GM23248 (cell line): ENCODE measurements around the gene FGD5. TPM values are rescaled to one million over a fixed set of nuclear protein-coding genes. Genes with fewer than 3 reads are reported as not detected.

ENCODE experiments used
- DNase-seq: peaks from one replicate; pipeline ENCODE4 v3.0.0-alpha.2; 2015
- H2AFZ ChIP-seq: fragments of 200-600 bp; sonication (generic); 2 replicates; pipeline ENCODE4 v1.6.1; 2016; ENCODE audit warnings: antibody characterized with exemption
- H3F3A ChIP-seq: fragments of 200-600 bp; sonication (generic); 2 replicates; pipeline ENCODE4 v1.6.1; 2016; ENCODE audit warnings: mild to moderate bottlenecking, antibody characterized with exemption, mixed run types; ENCODE audit not compliant: insufficient read depth
- H3K27ac ChIP-seq: fragments of 200-600 bp; sonication (generic); 2 replicates; pipeline ENCODE4 v1.5.1; 2016; ENCODE audit warnings: mild to moderate bottlenecking
- H3K27me3 ChIP-seq: fragments of 200-600 bp; sonication (generic); replicated peaks from 2 replicates; pipeline ENCODE4 v1.6.1; 2016; ENCODE audit warnings: mild to moderate bottlenecking; ENCODE audit not compliant: insufficient read depth
- H3K36me3 ChIP-seq: fragments of 200-600 bp; sonication (generic); 2 replicates; pipeline ENCODE4 v1.6.1; 2016; ENCODE audit warnings: low read depth, mild to moderate bottlenecking
- H3K4me1 ChIP-seq: fragments of 200-600 bp; sonication (generic); 2 replicates; pipeline ENCODE4 v1.6.1; 2016; ENCODE audit warnings: mild to moderate bottlenecking; ENCODE audit not compliant: insufficient read depth
- H3K4me2 ChIP-seq: fragments of 200-600 bp; sonication (generic); one replicate; pipeline ENCODE4 v1.6.1; 2016; ENCODE audit warnings: mild to moderate bottlenecking; ENCODE audit not compliant: unreplicated experiment
- H3K4me3 ChIP-seq: fragments of 200-600 bp; sonication (generic); 2 replicates; pipeline ENCODE4 v1.5.1; 2016; ENCODE audit warnings: mild to moderate bottlenecking
- H3K79me2 ChIP-seq: fragments of 200-600 bp; sonication (generic); 2 replicates; pipeline ENCODE4 v1.6.1; 2016; ENCODE audit warnings: mild to moderate bottlenecking; ENCODE audit not compliant: insufficient read depth
- H3K9ac ChIP-seq: fragments of 200-600 bp; sonication (generic); 2 replicates; pipeline ENCODE4 v1.6.1; 2016; ENCODE audit warnings: mild to moderate bottlenecking
- H3K9me2 ChIP-seq: fragments of 200-600 bp; sonication (generic); 2 replicates; pipeline ENCODE4 v1.6.1; 2016; ENCODE audit warnings: mixed run types, mild to moderate bottlenecking, moderate library complexity; ENCODE audit not compliant: insufficient read depth
- H3K9me3 ChIP-seq: fragments of 200-600 bp; sonication (generic); one replicate; pipeline ENCODE4 v1.6.1; 2017; ENCODE audit warnings: low read depth
- H4K20me1 ChIP-seq: fragments of 200-600 bp; sonication (generic); 2 replicates; pipeline ENCODE4 v1.6.0; 2016; ENCODE audit not compliant: insufficient read depth
- EZH2 ChIP-seq: fragments of 200-600 bp; sonication (generic); IDR thresholded peaks from 2 replicates; pipeline ENCODE4 v1.6.1; 2018; ENCODE audit warnings: antibody characterized with exemption, mild to moderate bottlenecking; ENCODE audit not compliant: insufficient read depth, poor library complexity, severe bottlenecking
- EZH2phosphoT487 ChIP-seq: fragments of 200-600 bp; sonication (generic); IDR thresholded peaks from 2 replicates; pipeline ENCODE4 v1.6.1; 2018; ENCODE audit warnings: antibody characterized with exemption, moderate library complexity, mild to moderate bottlenecking, low read depth; ENCODE audit not compliant: insufficient read depth
- WGBS, 2 experiments: methylation state at CpG; one replicate each; pipeline ENCODE4 v1.1.6; 2015 to 2017; ENCODE audit warnings: low lambda C conversion rate in 2 of 2, low coverage in 1 of 2; ENCODE audit errors: missing lambda C conversion rate in 2 of 2; 5-methylcytosine and 5-hydroxymethylcytosine counted together
- in situ Hi-C: fragments of 300-500 bp; cut with MboI; formaldehyde crosslinking; loops from 2 replicates; pipeline ENCODE4 v1.15.0; 2020
- polyA plus RNA-seq: library from polyadenylated mRNA; unstranded; fragments of >200 nt; fragmentation: Nextera tagmentation; extraction: Ambion mirVana; gene quantifications from 2 replicates; pipeline ENCODE4 v1.2.1, GENCODE V29; 2016
- total RNA-seq: library from RNA; depleted of rRNA; stranded (reverse); fragments of >200 nt; shearing (Covaris generic); gene quantifications from 2 replicates; pipeline ENCODE4 v1.2.3, GENCODE V29; 2014

FGD5 gene
- total and polyA plus RNA-seq, 2 experiments from 2014 or later = not detected

- H3K4me1 ChIP-seq = no peaks in the 10 kb centered on the region
- H3K27me3 ChIP-seq = 0 out of 2 replicates have a peak, but pooled peaks cover 10% of the 10 kb centered on the region
- H2AFZ ChIP-seq = no peak overlapping the region
- no peaks in the 10 kb centered on the region for H3K9me2 ChIP-seq
- H3K9me3 ChIP-seq = no peaks in the 10 kb centered on the region
- H3K4me3 ChIP-seq = no peak overlapping the region
- no peaks in the 10 kb centered on the region for H3F3A ChIP-seq
- H3K36me3 ChIP-seq = no peaks in the 10 kb centered on the region
- H3K79me2 ChIP-seq = no peaks in the 10 kb centered on the region
- no peak overlapping the region for H3K9ac ChIP-seq
- H3K27ac ChIP-seq = no peak overlapping the region
- DNase-seq = no peak
- H3K4me2 ChIP-seq = no peak overlapping the region
- in situ Hi-C loops = no loop called here
- H4K20me1 ChIP-seq = no peaks in the 10 kb centered on the region
- TF ChIP-seq EZH2phosphoT487 (no peak), EZH2 (no peak)
- 74 to 81% methylated on average over 5 of the region's 5 CpGs for WGBS, 2 experiments
These were observed 64.5 kb downstream of the FGD5 start for GRCh38 chr3:14883226-14883625.

GRCh38 chr3:14884665-14885064 lies 65.9 kb downstream of the FGD5 start:
- Histone ChIP-seq H3K4me3 (no peak overlapping the region), H3F3A (no peaks in the 10 kb centered on the region), H4K20me1 (no peaks in the 10 kb centered on the region), H3K4me2 (no peak overlapping the region), H3K27me3 (0 out of 2 replicates have a peak, but pooled peaks cover 10% of the 10 kb centered on the region), H3K9me2 (no peaks in the 10 kb centered on the region), H3K4me1 (no peaks in the 10 kb centered on the region), H3K79me2 (no peaks in the 10 kb centered on the region), H2AFZ (no peak overlapping the region), H3K9me3 (no peaks in the 10 kb centered on the region), H3K36me3 (no peaks in the 10 kb centered on the region), H3K27ac (no peak overlapping the region), H3K9ac (no peak overlapping the region)
- WGBS, 2 experiments = 80 to 83% methylated on average over 11 of the region's 11 CpGs
- in situ Hi-C loops = no loop called here
- TF ChIP-seq EZH2phosphoT487 (no peak), EZH2 (no peak)
- no peak for DNase-seq

- Histone ChIP-seq H3K27ac (no peak overlapping the region), H3K4me2 (no peak overlapping the region), H3K79me2 (no peaks in the 10 kb centered on the region), H3K9me3 (no peaks in the 10 kb centered on the region), H3K9me2 (no peaks in the 10 kb centered on the region), H4K20me1 (no peaks in the 10 kb centered on the region), H3K27me3 (peaks cover 10% of the 10 kb centered on the region; the same call in 1 of the 2 replicates), H3K4me3 (no peak overlapping the region), H3K36me3 (no peaks in the 10 kb centered on the region), H2AFZ (no peak overlapping the region), H3K9ac (no peak overlapping the region), H3F3A (no peaks in the 10 kb centered on the region), H3K4me1 (no peaks in the 10 kb centered on the region)
- TF ChIP-seq EZH2 = no peak
- TF ChIP-seq EZH2phosphoT487 = no peak
- WGBS, 2 experiments = 75 to 78% methylated on average over 13 of the region's 13 CpGs
- in situ Hi-C loops = no loop called here
- DNase-seq = no peak
These were observed 66.5 kb downstream of the FGD5 start for GRCh38 chr3:14885307-14885706.

- Histone ChIP-seq H2AFZ (no peak overlapping the region), H3K4me3 (no peak overlapping the region), H3K9me3 (no peaks in the 10 kb centered on the region), H3K36me3 (no peaks in the 10 kb centered on the region), H3F3A (no peaks in the 10 kb centered on the region), H3K4me1 (no peaks in the 10 kb centered on the region), H3K4me2 (no peak overlapping the region), H3K9me2 (no peaks in the 10 kb centered on the region), H3K9ac (no peak overlapping the region), H3K79me2 (no peaks in the 10 kb centered on the region), H3K27me3 (peaks cover 10% of the 10 kb centered on the region; the same call in 1 of the 2 replicates), H3K27ac (no peak overlapping the region), H4K20me1 (no peaks in the 10 kb centered on the region)
- TF ChIP-seq EZH2phosphoT487 (no peak), EZH2 (no peak)
- in situ Hi-C loops = no loop called here
- DNase-seq = no peak
- 82 to 83% methylated on average over 3 of the region's 3 CpGs for WGBS, 2 experiments
These were observed 67.3 kb downstream of the FGD5 start for GRCh38 chr3:14886101-14886500.

- H2AFZ ChIP-seq = no peak overlapping the region
These were observed 70.4 kb downstream of the FGD5 start for GRCh38 chr3:14889205-14889604.

More at GRCh38 chr3:14889205-14889604, 70.4 kb downstream of the FGD5 start:
- H3K9me2 ChIP-seq = no peaks in the 10 kb centered on the region
- 65 to 66% methylated on average over 7 of the region's 7 CpGs for WGBS, 2 experiments
- no peaks in the 10 kb centered on the region for H3F3A ChIP-seq
- H3K27ac ChIP-seq = no peak overlapping the region
- no peaks in the 10 kb centered on the region for H3K36me3 ChIP-seq
- no peak overlapping the region for H3K4me2 ChIP-seq
- no peaks in the 10 kb centered on the region for H3K4me1 ChIP-seq
- H3K9ac ChIP-seq = no peak overlapping the region
- no peaks in the 10 kb centered on the region for H3K79me2 ChIP-seq
- H3K27me3 ChIP-seq = peaks cover 14% of the 10 kb centered on the region; the same call in 1 of the 2 replicates
- no peak for DNase-seq
- no peak overlapping the region for H3K4me3 ChIP-seq
- H4K20me1 ChIP-seq = no peaks in the 10 kb centered on the region
- in situ Hi-C loops = no loop called here
- TF ChIP-seq EZH2 = no peak
- TF ChIP-seq EZH2phosphoT487 = no peak
- H3K9me3 ChIP-seq = no peaks in the 10 kb centered on the region
